Measurements from ENCODE around the gene ROR2.
A peak's percentile ranks its signal among the peaks of the same experiment; 100 is the strongest.

ROR2 gene

GRCh38 chr9:91586282-91586681, 363.7 kb downstream of the ROR2 start:
- no peak overlapping the region for H3K4me3 ChIP-seq (ENCODE audit: control insufficient read depth, low read depth, low read length)
- no peak for TF ChIP-seq CTCF (conservative IDR thresholded peaks at IDR 0.05; ENCODE audit: control insufficient read depth, insufficient read depth, low read depth, low read length)
- DNase-seq (ENCODE audit: low read depth), result no peak

- no peak for TF ChIP-seq CTCF (conservative IDR thresholded peaks at IDR 0.05; ENCODE audit: control insufficient read depth, insufficient read depth, low read depth, low read length)
- no peak overlapping the region for H3K4me3 ChIP-seq (ENCODE audit: control insufficient read depth, low read depth, low read length)
These were observed 366.1 kb downstream of the ROR2 start for GRCh38 chr9:91583966-91584365.

GRCh38 chr9:91583161-91583875, 366.7 kb downstream of the ROR2 start:
- no peak for DNase-seq (ENCODE audit: low read depth)
- H3K4me3 ChIP-seq (ENCODE audit: control insufficient read depth, low read depth, low read length), result no peak overlapping the region
- TF ChIP-seq CTCF (conservative IDR thresholded peaks at IDR 0.05; ENCODE audit: control insufficient read depth, insufficient read depth, low read depth, low read length), result no peak

More at GRCh38 chr9:91583966-91584365, 366.1 kb downstream of the ROR2 start:
- DNase-seq (ENCODE audit: low read depth), result no peak

- no peak for TF ChIP-seq CTCF (conservative IDR thresholded peaks at IDR 0.05; ENCODE audit: control insufficient read depth, insufficient read depth, low read depth, low read length)
- no peak for DNase-seq (ENCODE audit: low read depth)
- no peak overlapping the region for H3K4me3 ChIP-seq (ENCODE audit: control insufficient read depth, low read depth, low read length)
These were observed 367.8 kb downstream of the ROR2 start for GRCh38 chr9:91582181-91582580.

GRCh38 chr9:91580136-91580535, 369.9 kb downstream of the ROR2 start:
- no peak overlapping the region for H3K4me3 ChIP-seq (ENCODE audit: control insufficient read depth, low read depth, low read length)
- TF ChIP-seq CTCF (conservative IDR thresholded peaks at IDR 0.05; ENCODE audit: control insufficient read depth, insufficient read depth, low read depth, low read length), result no peak
- DNase-seq (ENCODE audit: low read depth), result peak; percentile 30

GRCh38 chr9:91578911-91579310, 371.1 kb downstream of the ROR2 start:
- DNase-seq (ENCODE audit: low read depth), result no peak
- TF ChIP-seq CTCF (conservative IDR thresholded peaks at IDR 0.05; ENCODE audit: control insufficient read depth, insufficient read depth, low read depth, low read length), result no peak
- H3K4me3 ChIP-seq (ENCODE audit: control insufficient read depth, low read depth, low read length), result no peak overlapping the region
